ENCODE data around the gene NFIX. TPM values are rescaled to one million over a fixed set of nuclear protein-coding genes. Genes with fewer than 3 reads are reported as not detected.

Gene NFIX
- total and polyA plus RNA-seq, 2 donors from 2014 or later = 4.3 to 65.0 TPM

- Histone ChIP-seq H3K9ac (ENCODE audit: low read length in 3 of 3) (no peak overlapping the region), H3K36me3 (ENCODE audit: control insufficient read depth in 2 of 3, insufficient read depth in 3 of 3, low read length in 3 of 3) (no peaks in the 10 kb centered on the region), H3K27ac (ENCODE audit: low read depth in 2 of 2, low read length in 2 of 2) (peak overlapping the region; percentile 8 to 17), H3K4me3 (ENCODE audit: low read length in 3 of 3) (peak overlapping the region in 1 of 3 donors; percentile 37), H3K9me3 (ENCODE audit: control insufficient read depth in 2 of 3, insufficient read depth in 1 of 3, low read length in 3 of 3) (no peaks in the 10 kb centered on the region), H3K27me3 (ENCODE audit: control insufficient read depth, insufficient read depth, low read length) (peaks cover 8% of the 10 kb centered on the region), H3K4me1 (ENCODE audit: control insufficient read depth in 2 of 3, insufficient read depth in 2 of 3, low read depth in 1 of 3, low read length in 3 of 3) (peaks cover 0 to 49% (median 34%) of the 10 kb centered on the region in 3 donors)
- FAIRE-seq (no peak), DNase-seq (peak; percentile 90 to 94 (median 92))
- peak; percentile 5 for TF ChIP-seq CTCF (IDR thresholded peaks at IDR 0.05; ENCODE audit: borderline replicate concordance, extremely low read depth, insufficient read depth)
- intact Hi-C loops (cut with DNase I) = no loop called here
These were observed 56.4 kb downstream of the NFIX start for GRCh38 chr19:13051557-13052165.

GRCh38 chr19:13052447-13053175, 57.3 kb downstream of the NFIX start:
- FAIRE-seq = no peak

GRCh38 chr19:13053238-13053637, 58.0 kb downstream of the NFIX start:
- DNase-seq (peak in 1 of 5 donors; percentile 59), FAIRE-seq (no peak)
- TF ChIP-seq CTCF (IDR thresholded peaks at IDR 0.05; ENCODE audit: borderline replicate concordance, extremely low read depth, insufficient read depth) = no peak
- Histone ChIP-seq H3K27me3 (ENCODE audit: control insufficient read depth, insufficient read depth, low read length) (no peaks in the 10 kb centered on the region), H3K9me3 (ENCODE audit: control insufficient read depth in 2 of 3, insufficient read depth in 1 of 3, low read length in 3 of 3) (no peaks in the 10 kb centered on the region), H3K27ac (ENCODE audit: low read depth in 2 of 2, low read length in 2 of 2) (peak overlapping the region; percentile 63 to 93), H3K36me3 (ENCODE audit: control insufficient read depth in 2 of 3, insufficient read depth in 3 of 3, low read length in 3 of 3) (no peaks in the 10 kb centered on the region), H3K4me3 (ENCODE audit: low read length in 3 of 3) (no peak overlapping the region), H3K4me1 (ENCODE audit: control insufficient read depth in 2 of 3, insufficient read depth in 2 of 3, low read depth in 1 of 3, low read length in 3 of 3) (peaks cover 0 to 49% (median 38%) of the 10 kb centered on the region in 3 donors), H3K9ac (ENCODE audit: low read length in 3 of 3) (no peak overlapping the region)
- intact Hi-C loops (cut with DNase I) = no loop called here

More at GRCh38 chr19:13052447-13053175, 57.3 kb downstream of the NFIX start:
- H3K9ac ChIP-seq (ENCODE audit: low read length in 3 of 3) = no peak overlapping the region
- H3K27me3 ChIP-seq (ENCODE audit: control insufficient read depth, insufficient read depth, low read length) = no peaks in the 10 kb centered on the region
- no peaks in the 10 kb centered on the region for H3K36me3 ChIP-seq (ENCODE audit: control insufficient read depth in 2 of 3, insufficient read depth in 3 of 3, low read length in 3 of 3)
- no peak overlapping the region for H3K4me3 ChIP-seq (ENCODE audit: low read length in 3 of 3)
- intact Hi-C loops (cut with DNase I) = no loop called here
- DNase-seq = no peak
- TF ChIP-seq CTCF (IDR thresholded peaks at IDR 0.05; ENCODE audit: borderline replicate concordance, extremely low read depth, insufficient read depth) = no peak
- H3K9me3 ChIP-seq (ENCODE audit: control insufficient read depth in 2 of 3, insufficient read depth in 1 of 3, low read length in 3 of 3) = no peaks in the 10 kb centered on the region
- peak overlapping the region in 1 of 2 donors; percentile 93 for H3K27ac ChIP-seq (ENCODE audit: low read depth in 2 of 2, low read length in 2 of 2)
- peaks cover 0 to 49% (median 38%) of the 10 kb centered on the region in 3 donors for H3K4me1 ChIP-seq (ENCODE audit: control insufficient read depth in 2 of 3, insufficient read depth in 2 of 3, low read depth in 1 of 3, low read length in 3 of 3)
